ENCODE results near the gene CFAP100. TPM values are rescaled to one million over a fixed set of nuclear protein-coding genes. Genes with fewer than 3 reads are reported as not detected.
A peak's percentile ranks its signal among the peaks of the same experiment; 100 is the strongest.

The CFAP100 gene
- polyA plus RNA-seq, 1 experiment: not detected

GRCh38 chr3:126456211-126456610 lies 61.5 kb downstream of the CFAP100 start:
- Histone ChIP-seq H3K9me3 (ENCODE audit: control insufficient read depth, insufficient read depth, low read length) (no peaks in the 10 kb centered on the region), H3K4me3 (ENCODE audit: low read depth, low read length) (no peak overlapping the region), H3K27ac (ENCODE audit: low read depth, low read length) (peak overlapping the region; percentile 11), H3K27me3 (ENCODE audit: control insufficient read depth, insufficient read depth, low read length) (no peaks in the 10 kb centered on the region)
- POLR2A ChIA-PET: no interaction called here
- CTCF ChIA-PET: interaction anchor here (1.4 kb wide), 1 partner anchor 20 kb away, joined by 3 read pairs; the partner anchor contains the start of gene ZXDC
- TF ChIP-seq, protein P1, sequence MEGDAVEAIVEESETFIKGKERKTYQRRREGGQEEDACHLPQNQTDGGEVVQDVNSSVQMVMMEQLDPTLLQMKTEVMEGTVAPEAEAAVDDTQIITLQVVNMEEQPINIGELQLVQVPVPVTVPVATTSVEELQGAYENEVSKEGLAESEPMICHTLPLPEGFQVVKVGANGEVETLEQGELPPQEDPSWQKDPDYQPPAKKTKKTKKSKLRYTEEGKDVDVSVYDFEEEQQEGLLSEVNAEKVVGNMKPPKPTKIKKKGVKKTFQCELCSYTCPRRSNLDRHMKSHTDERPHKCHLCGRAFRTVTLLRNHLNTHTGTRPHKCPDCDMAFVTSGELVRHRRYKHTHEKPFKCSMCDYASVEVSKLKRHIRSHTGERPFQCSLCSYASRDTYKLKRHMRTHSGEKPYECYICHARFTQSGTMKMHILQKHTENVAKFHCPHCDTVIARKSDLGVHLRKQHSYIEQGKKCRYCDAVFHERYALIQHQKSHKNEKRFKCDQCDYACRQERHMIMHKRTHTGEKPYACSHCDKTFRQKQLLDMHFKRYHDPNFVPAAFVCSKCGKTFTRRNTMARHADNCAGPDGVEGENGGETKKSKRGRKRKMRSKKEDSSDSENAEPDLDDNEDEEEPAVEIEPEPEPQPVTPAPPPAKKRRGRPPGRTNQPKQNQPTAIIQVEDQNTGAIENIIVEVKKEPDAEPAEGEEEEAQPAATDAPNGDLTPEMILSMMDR (IDR thresholded peaks at IDR 0.05; ENCODE audit: low read depth, low read length): no peak
- DNase-seq (ENCODE audit: low read depth, low spot score): no peak

- Histone ChIP-seq H3K27me3 (ENCODE audit: control insufficient read depth, insufficient read depth, low read length) (no peaks in the 10 kb centered on the region), H3K4me3 (ENCODE audit: low read depth, low read length) (no peak overlapping the region), H3K9me3 (ENCODE audit: control insufficient read depth, insufficient read depth, low read length) (no peaks in the 10 kb centered on the region), H3K27ac (ENCODE audit: low read depth, low read length) (no peak overlapping the region)
- POLR2A ChIA-PET: no interaction called here
- DNase-seq (ENCODE audit: low read depth, low spot score): no peak
- CTCF ChIA-PET: interaction anchor here (1.4 kb wide), 1 partner anchor 19 kb away, joined by 3 read pairs; the partner anchor contains the start of gene ZXDC
- TF ChIP-seq, protein P1 (IDR thresholded peaks at IDR 0.05; ENCODE audit: low read depth, low read length): no peak
These were observed 62.2 kb downstream of the CFAP100 start for GRCh38 chr3:126456766-126457388.

DNA sequence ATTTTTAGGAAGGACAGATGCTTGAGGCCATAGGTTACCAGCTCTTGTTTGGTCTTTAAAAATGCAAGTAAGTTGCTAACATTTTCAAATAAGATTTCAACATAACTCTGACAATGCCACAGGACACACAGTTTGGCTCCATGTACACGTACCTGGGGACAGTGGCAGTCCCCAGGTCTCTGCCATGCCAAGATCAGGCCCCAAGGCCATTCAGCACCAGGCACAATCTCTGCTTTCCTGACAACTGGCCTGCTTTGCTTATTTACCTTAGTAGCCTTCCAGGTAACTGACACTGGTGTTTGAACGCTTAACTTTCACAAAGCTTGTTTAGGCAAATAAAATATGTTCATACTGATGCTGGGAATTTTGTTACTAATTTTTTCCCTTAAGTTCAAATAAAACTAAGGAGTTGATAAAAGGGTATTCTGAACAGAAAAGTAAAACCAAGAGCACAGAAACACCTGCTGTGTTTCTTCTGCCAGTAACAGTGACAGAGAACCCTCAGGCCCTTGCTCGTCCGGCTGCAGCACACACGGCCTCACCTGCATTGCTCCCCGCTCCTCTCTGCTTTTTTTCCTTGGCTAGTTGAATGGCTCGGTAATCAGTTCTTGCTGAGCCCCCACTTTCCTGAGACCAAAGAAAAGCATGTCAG lies 64.5 kb downstream of the CFAP100 start:
- no peak for DNase-seq (ENCODE audit: low read depth, low spot score)
- POLR2A ChIA-PET: no interaction called here
- CTCF ChIA-PET: interaction anchor here (1.0 kb wide), 1 partner anchor 12 kb away, joined by 3 read pairs; no protein-coding TSS in a partner anchor

DNA sequence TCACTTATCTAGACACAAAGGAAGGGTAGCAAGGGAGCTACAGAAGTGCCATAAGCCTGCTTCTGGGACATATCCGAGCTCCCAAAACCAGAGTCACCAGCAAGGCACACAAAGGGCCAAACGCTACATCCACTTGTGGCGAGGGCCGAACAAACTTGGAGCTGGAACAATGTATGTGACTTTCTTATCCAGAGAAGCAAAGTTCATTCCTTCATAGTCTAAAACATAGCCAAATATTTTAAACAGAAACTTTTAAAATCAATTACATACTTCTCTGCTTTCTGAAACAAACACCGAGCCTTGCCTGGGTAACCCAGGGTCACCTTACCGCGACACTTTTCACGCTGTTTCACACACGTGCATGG lies 65.0 kb downstream of the CFAP100 start:
- DNase-seq (ENCODE audit: low read depth, low spot score): no peak
- ChIA-PET POLR2A (no interaction called here), CTCF (interaction anchor here (1.0 kb wide), 1 partner anchor 12 kb away, joined by 3 read pairs; no protein-coding TSS in a partner anchor)
- H3K27me3 ChIP-seq (ENCODE audit: control insufficient read depth, insufficient read depth, low read length): no peaks in the 10 kb centered on the region
- no peak overlapping the region for H3K27ac ChIP-seq (ENCODE audit: low read depth, low read length)
- TF ChIP-seq, protein P1 (IDR thresholded peaks at IDR 0.05; ENCODE audit: low read depth, low read length): no peak
- no peaks in the 10 kb centered on the region for H3K9me3 ChIP-seq (ENCODE audit: control insufficient read depth, insufficient read depth, low read length)
- H3K4me3 ChIP-seq (ENCODE audit: low read depth, low read length): no peak overlapping the region

More for the DNA sequence above, 64.5 kb downstream of the CFAP100 start:
- no peak overlapping the region for H3K4me3 ChIP-seq (ENCODE audit: low read depth, low read length)
- TF ChIP-seq, protein P1 (IDR thresholded peaks at IDR 0.05; ENCODE audit: low read depth, low read length): no peak
- no peaks in the 10 kb centered on the region for H3K27me3 ChIP-seq (ENCODE audit: control insufficient read depth, insufficient read depth, low read length)
- no peaks in the 10 kb centered on the region for H3K9me3 ChIP-seq (ENCODE audit: control insufficient read depth, insufficient read depth, low read length)
- no peak overlapping the region for H3K27ac ChIP-seq (ENCODE audit: low read depth, low read length)

- Histone ChIP-seq H3K4me3 (ENCODE audit: low read depth, low read length) (no peak overlapping the region), H3K27me3 (ENCODE audit: control insufficient read depth, insufficient read depth, low read length) (no peaks in the 10 kb centered on the region), H3K9me3 (ENCODE audit: control insufficient read depth, insufficient read depth, low read length) (no peaks in the 10 kb centered on the region), H3K27ac (ENCODE audit: low read depth, low read length) (no peak overlapping the region)
- ChIA-PET POLR2A (no interaction called here), CTCF (no interaction called here)
- DNase-seq (ENCODE audit: low read depth, low spot score): no peak
- TF ChIP-seq, protein P1 (IDR thresholded peaks at IDR 0.05; ENCODE audit: low read depth, low read length): no peak
These were observed 65.7 kb downstream of the CFAP100 start for GRCh38 chr3:126460381-126460780.

Measured in AG04450 (cell line).